ENCODE data around the gene HEXD. TPM values are rescaled to one million over a fixed set of nuclear protein-coding genes. Genes with fewer than 3 reads are reported as not detected.
"Not testable (repeated sequence)": the region's sequence is repeated elsewhere in the genome, so short reads cannot be mapped to it uniquely, and the experiment has no call there.

The HEXD gene
- polyA plus RNA-seq, 3 donors = 62.8 to 66.8 (median 66.4) TPM

DNA sequence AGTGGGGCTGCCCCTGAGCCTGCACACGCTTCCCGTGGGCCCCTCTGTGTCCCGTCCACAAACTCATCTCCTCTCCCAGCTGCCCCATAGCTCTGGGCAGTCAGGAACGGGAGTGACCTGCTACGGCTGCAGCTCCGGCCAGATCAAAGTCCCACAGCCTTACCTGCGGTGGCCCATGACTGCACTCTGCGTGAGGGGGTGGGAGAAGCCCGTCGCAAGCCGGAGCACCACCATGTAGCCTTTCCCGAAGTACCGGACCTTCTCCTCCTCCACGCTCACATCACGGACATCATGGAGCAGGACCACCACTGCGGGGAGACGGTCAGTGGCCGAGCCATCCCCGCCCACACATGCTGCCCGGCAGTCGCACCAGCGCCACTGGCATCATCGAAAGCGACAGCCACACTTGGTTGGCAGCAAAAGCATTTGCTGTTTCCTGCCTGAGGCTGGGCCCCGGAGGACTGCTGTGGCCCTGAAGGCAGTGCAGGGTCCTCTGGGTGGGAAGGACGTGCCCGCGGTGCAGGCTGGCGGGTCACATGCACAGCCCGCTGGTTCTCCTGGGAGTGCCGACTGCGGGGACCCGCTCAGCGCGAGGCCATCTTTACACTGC, 26.2 kb downstream of the HEXD start:
- 81 to 90% (median 90%) methylated on average over 35 of the region's 35 CpGs for WGBS, 3 donors
- no peak overlapping the region for H3K27ac ChIP-seq (ENCODE audit: low read depth, low read length)

DNA sequence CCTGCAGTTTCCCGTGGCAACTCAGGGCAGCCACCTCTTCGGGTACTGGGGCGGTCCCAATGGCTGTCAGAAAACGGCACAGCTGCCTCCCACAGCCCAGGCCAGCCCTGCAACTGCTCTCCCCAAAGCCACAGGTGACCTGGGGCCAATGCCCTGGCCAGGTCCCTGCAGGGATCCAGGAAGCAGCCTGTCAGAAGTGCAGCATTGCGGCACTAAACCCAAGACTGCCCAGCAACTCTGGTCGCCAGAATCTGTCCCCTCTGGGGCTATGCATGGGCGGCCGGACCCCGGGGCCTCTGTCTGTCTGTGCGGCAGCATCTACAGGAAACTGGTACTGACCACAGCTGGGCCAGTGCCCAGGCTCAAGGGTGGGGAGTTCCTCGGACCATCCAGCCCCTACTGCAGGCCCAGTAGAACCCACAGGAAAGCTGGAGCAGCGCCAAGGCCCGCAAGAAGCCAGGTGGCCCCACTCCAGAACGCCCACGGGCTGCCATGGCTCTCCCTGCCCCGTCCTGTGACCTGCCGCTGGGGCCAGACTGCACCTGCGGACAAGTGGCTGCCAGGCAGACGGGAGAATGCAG, 26.9 kb downstream of the HEXD start:
- no peak overlapping the region for H3K27ac ChIP-seq (ENCODE audit: low read depth, low read length)
- 42 to 56% (median 43%) methylated on average over 17 to 19 of the region's 19 CpGs for WGBS, 3 donors

DNA sequence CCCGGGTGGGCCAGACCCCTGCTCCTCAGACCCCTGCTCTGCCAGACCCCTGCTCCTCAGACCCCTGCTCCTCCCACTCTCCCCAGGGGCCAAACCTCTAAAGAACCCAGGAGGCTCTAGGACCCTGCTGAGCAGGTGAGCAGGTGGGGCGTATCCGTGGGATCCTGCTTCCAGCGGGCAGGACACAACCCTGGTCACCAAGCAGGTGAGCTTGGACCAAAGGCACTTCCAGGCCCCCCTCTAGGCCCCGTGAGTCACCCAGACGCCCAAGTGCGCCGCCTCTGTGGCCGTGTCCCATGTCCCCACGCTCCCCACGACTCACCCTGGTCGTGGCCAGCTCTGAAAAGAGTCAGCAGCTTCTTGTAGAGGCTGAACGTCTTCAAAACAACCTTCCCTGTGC, 27.4 kb downstream of the HEXD start:
- 73 to 77% (median 76%) methylated on average over 13 of the region's 13 CpGs for WGBS, 3 donors
- H3K27ac ChIP-seq (ENCODE audit: low read depth, low read length) = no peak overlapping the region

DNA sequence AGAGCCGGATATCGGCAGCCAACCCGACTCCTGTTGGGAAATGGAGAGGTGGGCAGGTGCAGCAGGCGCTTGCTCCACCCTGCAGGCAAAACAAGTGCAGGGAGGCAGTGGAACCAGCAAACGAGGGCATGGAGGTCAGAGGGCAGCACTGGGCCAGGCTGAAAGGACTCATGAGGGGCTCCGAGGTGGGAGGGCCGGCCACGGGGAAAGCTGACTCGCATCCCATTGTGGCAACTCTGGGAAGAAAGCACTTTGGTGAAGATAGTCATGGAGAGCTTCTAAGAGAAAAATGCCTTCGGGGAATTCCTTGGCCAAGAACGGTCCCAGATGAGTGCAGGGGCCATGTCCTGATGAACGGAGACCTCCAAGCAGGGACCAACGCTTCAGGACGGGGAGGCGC, 28.0 kb downstream of the HEXD start:
- WGBS, 3 donors = 85 to 88% (median 87%) methylated on average over 15 of the region's 15 CpGs
- no peak overlapping the region for H3K27ac ChIP-seq (ENCODE audit: low read depth, low read length)

DNA sequence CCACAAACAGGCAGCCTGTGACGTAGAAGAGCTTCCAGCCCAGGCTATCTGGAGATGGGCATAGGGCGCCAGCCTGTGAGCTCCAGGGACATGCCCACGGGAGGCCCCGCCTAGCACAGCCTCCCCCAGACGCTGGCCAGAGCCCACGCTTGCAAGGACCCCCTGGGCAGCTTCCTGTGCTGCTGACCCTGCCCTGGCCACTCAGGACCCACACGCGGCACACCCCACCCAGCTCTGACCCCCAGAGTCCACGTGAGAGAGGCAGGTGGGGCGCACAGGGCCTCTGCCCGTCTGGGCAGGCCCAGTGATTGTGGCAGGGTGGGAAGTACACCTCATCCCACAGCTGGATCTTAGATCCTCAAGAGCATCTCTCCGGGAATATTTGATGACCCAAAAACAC, 28.5 kb downstream of the HEXD start:
- no peak overlapping the region for H3K27ac ChIP-seq (ENCODE audit: low read depth, low read length)
- 77 to 88% (median 86%) methylated on average over 12 of the region's 12 CpGs for WGBS, 3 donors

DNA sequence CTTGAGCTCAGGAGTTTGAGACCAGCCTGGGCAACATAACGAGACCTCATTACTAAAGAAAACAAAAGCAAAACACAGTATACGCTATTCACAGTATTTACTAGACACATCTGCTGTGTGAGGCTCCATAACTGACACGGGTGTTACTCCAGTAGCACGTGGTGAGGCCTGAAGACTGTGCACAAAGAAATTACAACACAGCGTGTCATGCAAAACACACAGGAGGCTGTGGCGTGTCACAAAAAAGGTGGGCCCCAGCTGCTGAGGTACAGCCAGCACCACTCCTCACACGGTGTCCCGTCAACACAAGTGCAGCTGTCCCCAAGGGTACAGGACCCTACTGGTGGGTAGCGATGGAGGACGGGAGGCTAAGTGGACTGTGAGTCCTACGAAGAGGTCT, 29.7 kb downstream of the HEXD start:
- no peak overlapping the region for H3K27ac ChIP-seq (ENCODE audit: low read depth, low read length)
- 86 to 92% (median 90%) methylated on average over 11 of the region's 11 CpGs for WGBS, 3 donors

DNA sequence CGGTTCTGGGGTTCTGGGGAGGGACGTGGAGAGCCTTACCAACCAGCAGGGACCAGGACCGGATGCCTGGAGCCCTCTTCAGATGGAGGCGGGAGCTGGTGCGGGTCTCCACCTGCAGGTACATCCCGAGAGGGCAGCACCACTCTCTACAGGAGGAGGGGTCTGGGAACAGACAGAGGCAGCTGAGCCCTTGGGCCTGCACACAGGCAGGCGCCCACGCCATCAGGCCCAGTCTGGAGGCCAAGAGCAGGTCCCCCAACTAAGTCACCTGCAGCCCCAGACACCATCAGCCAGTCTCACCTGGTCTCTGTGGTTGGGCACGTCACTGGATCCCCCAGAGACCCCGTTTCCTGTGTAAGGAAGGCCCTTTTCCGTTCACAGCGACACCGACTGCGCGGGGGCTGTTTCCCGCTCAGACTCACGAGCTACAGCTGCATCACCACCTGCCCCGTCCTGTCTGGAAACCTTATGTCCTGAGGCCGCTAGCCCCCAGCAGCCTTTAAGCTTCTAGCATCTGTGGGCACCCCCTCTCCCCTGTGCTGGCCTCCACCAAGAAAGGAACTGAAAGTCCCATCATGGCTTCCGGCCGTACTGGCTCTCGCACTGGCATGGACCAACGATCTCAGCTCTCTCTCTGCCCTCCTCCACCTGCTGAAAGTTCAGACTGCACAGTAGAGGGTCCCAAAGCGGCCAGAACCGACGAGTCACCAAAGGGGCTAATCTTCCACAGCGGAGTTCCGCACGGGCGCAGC, 31.2 kb downstream of the HEXD start:
- WGBS, 3 donors = 40 to 75% (median 43%) methylated on average over 30 of the region's 30 CpGs
- H3K27ac ChIP-seq (ENCODE audit: low read depth, low read length) = peak overlapping the region; percentile 38

DNA sequence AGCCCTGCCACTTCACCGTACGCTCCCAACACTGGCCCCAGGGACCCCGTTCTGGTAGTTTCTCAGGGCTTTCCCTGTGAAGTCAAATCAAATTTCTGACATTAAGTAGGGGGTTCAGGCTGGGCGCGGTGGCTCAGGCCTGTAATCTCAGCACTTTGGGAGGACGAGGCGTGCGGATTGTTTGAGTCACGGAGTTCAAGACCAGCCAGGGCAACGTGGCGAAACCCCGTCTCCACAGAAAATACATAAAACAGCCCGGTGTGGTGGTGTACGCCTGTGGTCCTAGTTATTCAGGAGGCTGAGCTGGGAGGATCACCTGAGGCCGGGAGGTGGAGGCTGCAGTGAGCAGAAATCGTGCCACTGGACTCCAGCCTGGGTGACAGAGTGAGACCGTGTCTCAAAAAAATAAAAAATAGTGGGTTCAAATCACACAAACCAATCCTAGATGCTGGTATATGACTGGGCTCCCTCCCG, 31.8 kb downstream of the HEXD start:
- WGBS, 3 donors = 36 to 54% (median 37%) methylated on average over 18 of the region's 18 CpGs
- H3K27ac ChIP-seq (ENCODE audit: low read depth, low read length) = peak overlapping the region; percentile 38

DNA sequence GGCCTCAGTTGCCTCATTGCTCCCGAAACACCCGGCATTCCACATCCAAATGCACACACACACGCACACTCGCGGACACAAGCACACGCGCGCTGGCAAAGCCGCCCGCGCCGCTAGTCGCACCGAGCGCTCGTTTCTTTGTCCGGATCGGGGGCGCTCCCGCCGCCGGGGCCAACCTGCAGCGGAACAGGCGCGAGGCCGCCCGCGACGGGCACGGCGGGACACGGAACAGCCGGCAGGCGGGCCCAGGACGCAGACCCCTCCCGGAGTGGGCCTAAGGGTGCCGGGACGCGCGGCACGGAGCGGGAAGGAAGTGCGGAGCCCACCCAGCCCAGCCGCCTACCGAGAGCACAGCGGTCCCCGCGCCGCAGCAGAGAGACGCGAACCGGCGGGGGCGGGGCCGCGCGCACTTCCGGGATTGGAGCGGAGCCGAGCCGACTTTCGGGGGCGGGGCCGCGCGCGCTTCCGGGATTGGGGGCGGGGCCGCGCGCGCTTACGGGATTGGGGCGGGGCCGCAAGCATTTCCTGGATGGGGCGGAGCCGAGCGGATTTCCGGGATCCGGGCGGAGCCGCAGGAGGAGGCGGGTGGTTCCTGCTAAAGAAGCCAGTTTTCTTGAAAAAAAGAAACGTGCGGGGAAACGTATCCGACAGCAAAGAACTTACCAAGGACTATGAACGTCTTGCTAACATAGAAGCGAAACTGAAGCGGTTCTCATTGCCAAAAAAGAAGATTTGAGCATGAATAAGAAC, 32.4 kb downstream of the HEXD start, which contains the start of gene CYBC1:
Gene CYBC1, minus strand, starts transcription at position 396 of the 750 bp plus-strand sequence. CDS start 1,498 bp downstream, outside the sequence.
- 0 to 1% (median 0%) methylated on average over 74 to 91 of the region's 91 CpGs for WGBS, 3 donors
- H3K27ac ChIP-seq (ENCODE audit: low read depth, low read length) = peak within 1 kb of the TSS; percentile 51

DNA sequence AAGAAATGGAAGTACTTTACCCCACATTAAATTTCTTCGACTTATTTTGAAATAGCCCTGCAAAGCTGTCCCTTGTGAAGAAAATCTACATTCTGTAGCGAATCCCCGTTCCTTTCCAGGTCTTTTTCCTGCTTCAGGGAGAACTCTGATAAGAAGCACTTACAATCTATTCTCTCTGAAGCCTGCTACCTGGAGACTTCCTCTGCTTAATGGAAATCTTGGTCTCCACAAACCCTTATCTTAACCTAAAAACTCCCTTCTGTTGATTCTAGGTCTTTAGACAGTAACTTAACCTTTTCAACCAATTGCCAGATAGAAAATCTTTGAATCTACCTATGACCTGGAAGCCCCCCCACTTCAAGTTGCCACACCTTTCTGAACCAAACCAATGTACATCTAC, 34.0 kb downstream of the HEXD start:
- WGBS, 3 donors = 87 to 93% (median 93%) methylated on average over 3 of the region's 3 CpGs
- H3K27ac ChIP-seq (ENCODE audit: low read depth, low read length) = no peak overlapping the region

DNA sequence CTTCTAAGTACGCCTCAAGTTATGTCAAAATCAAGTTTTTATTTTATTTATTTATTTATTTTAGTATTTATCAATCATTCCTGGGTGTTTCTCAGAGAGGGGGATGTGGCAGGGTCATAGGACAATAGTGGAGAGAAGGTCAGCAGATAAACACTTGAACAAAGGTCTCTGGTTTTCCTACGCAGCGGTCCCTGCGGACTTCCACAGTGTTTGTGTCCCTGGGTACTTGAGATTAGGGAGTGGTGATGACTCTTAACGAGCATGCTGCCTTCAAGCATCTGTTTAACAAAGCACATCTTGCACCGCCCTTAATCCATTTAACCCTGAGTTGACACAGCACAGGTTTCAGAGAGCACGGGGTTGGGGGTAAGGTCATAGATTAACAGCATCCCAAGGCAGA, 35.0 kb downstream of the HEXD start:
- 82 to 91% (median 84%) methylated on average over 7 of the region's 7 CpGs for WGBS, 3 donors
- H3K27ac ChIP-seq (ENCODE audit: low read depth, low read length) = not testable (repeated sequence)

DNA sequence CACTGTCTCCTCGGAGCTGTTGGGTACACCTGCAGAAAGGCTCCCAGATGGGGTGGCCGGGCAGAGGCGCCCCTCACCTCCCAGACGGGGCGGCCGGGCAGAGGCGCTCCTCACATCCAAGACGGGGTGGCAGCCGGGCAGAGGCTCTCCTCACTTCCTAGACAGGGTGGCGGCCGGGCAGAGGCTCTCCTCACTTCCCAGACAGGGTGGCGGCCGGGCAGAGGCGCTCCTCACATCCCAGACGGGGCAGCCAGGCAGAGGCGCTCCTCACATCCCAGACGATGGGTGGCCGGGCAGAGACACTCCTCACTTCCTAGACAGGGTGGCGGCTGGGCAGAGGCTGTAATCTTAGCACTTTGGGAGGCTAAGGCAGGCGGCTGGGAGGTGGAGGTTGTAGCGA, 35.6 kb downstream of the HEXD start:
- 94 to 95% (median 94%) methylated on average over 18 to 21 of the region's 21 CpGs for WGBS, 3 donors
- H3K27ac ChIP-seq (ENCODE audit: low read depth, low read length) = not testable (repeated sequence)

DNA sequence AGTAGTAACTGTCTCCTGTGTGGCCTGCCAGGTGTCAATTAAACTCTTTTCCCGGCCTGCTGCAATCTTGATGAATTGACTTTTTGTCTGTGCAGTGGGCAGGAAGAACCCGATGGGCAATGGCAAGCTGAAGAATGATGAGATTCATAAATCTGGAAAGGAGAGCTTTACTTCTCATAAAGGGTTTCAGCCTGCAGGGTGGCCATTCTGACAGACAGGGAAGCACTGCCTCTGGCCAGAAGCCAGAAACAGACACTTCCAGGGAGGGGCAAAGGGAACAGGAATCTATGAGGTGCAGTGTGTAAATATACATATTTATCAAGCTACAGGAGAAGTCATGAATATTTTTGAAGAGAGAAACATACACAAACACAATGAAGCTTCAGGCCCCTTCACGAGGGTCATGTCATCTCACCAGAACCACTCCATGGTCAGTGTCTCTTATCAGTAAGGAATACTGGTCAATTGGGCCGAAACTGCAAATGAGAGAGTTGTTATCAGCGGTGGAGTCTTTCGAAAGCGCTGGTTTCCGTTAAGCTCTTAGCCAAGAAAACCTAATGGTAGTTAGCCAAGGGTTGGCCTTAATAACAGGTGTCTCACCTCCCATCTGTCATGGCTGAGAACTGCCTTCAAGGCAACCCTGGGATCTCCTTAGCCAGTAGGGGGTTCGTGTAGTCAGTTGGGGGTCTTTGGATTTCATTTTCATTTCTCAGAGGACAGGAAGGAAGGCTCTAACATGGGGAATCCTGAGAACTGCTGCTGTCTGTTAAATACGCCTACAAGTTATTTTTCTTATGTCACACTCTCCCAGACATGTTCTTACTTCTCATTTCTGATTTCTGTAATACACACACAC, 39.2 kb downstream of the HEXD start:
- H3K27ac ChIP-seq (ENCODE audit: low read depth, low read length) = peak overlapping the region; percentile 91
- WGBS, 3 donors = 26 to 37% (median 31%) methylated on average over 10 of the region's 10 CpGs

DNA sequence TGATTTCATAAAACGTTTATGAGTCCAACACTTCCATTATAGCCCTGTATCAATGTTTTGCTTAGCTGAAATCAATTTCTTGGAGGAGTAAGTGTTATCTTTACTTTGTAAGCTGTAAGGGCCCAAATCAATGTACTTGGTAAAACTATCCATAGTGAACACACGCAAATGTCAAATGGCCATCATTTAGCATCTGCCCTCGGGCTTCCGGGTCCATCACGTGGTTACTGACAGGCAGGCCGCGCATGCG, 39.7 kb downstream of the HEXD start:
- WGBS, 3 donors = 0 to 1% (median 0%) methylated on average over 8 of the region's 8 CpGs

DNA sequence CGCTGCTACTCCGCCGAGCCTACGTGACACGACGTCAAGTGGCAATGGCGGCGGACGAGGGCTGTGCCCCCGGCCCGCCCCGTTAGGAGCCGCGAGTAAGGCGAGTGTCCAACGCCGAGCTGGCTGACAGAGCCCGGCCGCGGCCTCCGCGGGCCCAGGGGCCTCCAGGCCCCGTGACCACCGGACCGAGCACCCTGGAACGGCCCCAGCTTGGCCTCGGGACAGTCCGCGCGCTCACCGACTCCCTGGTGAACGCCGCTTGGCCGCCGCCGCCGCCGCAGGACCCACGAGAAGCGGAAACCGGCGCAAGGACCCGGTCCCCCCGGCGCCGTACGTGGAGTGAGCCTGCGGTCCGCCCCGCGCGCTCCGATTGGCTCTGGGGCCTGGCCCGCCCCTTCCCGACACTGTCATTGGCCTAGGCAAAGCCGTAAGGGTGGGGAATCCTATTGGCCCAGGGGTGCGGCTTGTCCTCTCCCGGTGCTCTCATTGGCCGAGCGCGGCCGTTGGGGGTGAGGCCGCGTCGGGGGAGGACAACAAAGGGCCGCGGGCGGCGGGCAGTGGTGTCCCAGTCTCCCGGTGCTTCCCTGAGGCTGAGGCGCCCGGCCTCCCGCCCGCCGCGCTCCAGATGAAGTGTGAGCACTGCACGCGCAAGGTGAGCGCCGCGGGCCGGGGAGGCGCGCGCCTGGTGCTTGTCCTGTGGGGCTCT, 40.2 kb downstream of the HEXD start, which contains the start of gene NARF:
Gene NARF, plus strand, starts transcription at position 563 of the 706 bp plus-strand sequence. Its CDS starts 63 bp downstream, at position 626.
- peak within 1 kb of the TSS; percentile 100 for H3K27ac ChIP-seq (ENCODE audit: low read depth, low read length)
- 0 to 1% (median 0%) methylated on average over 65 to 85 of the region's 85 CpGs for WGBS, 3 donors

More for the DNA sequence above, 39.7 kb downstream of the HEXD start:
- H3K27ac ChIP-seq (ENCODE audit: low read depth, low read length) = peak overlapping the region; percentile 100

DNA sequence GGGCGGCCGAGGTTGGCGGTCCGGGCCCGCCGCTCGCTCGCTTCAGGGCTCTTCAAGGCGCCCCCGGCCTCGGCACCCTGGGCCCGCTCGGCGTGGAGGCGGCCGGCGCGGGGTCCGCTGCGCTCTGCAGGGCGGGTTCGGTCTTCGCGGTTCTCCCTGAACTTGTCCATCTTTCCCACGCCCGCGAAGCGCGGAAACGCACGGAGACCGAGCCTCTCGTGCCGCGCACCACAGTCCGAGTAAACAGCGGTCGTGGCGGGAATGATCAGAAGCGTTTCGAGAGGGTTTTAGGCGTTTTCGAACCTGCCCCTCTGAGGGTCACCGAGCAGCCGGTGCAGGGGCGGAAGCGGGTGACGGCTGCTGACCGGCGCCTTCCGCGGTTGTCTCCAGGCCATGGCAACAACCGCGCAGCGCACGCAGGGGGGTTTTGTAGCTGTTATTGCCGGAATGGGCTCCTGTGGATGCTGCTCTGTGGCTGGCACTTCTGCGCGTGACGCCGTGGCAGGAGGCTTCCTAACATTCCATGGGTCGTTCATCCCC, 40.8 kb downstream of the HEXD start:
- 0 to 1% (median 0%) methylated on average over 54 to 62 of the region's 62 CpGs for whole genome bisulfite sequencing, 3 donors
- H3K27ac ChIP-seq (ENCODE audit: low read depth, low read length) = no peak overlapping the region

DNA sequence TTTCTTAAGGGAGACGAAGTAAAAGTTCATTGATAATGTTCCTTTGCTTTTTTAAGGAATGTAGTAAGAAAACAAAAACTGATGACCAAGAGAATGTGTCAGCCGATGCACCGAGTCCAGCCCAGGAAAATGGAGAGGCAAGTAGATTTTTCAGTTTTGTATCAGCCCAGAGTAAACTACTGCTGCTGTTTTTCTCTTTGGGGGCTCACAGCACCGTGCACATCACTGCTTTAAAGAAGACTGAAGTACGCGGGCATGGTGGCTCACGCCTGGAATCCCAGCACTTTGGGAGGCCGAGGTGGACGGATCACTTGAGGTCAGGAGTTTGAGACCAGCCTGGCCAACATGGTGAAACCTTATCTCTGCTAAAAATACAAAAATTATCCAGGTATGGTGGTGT, 41.8 kb downstream of the HEXD start:
- not testable (repeated sequence) for H3K27ac ChIP-seq (ENCODE audit: low read depth, low read length)
- WGBS, 3 donors = 94 to 97% (median 96%) methylated on average over 9 of the region's 9 CpGs
